K562 (cell line): ENCODE results near the gene ACSF3.
A peak's percentile ranks its signal among the peaks of the same experiment; 100 is the strongest.

Experiments used
- CEBPB ChIP-seq: fragments of 450-650 bp; IDR thresholded peaks from 2 replicates; pipeline ENCODE4 v1.6.1; 2016; ENCODE audit warnings: missing genetic modification characterization, missing compliant biosample characterization
- EP300 ChIP-seq: IDR thresholded peaks from 2 replicates; pipeline ENCODE4 v1.6.1; 2012; ENCODE audit warnings: low read length, improper control_type of control experiment
- EP400 ChIP-seq: fragments of 450-650 bp; IDR thresholded peaks from 2 replicates; pipeline ENCODE4 v1.6.1; 2017; ENCODE audit warnings: antibody characterized with exemption, mild to moderate bottlenecking, moderate library complexity
- HDGF ChIP-seq: fragments of 450-650 bp; IDR thresholded peaks from 2 replicates; pipeline ENCODE4 v1.6.1; 2016
- MAFK ChIP-seq: IDR thresholded peaks from 2 replicates; pipeline ENCODE4 v1.6.1; 2011; ENCODE audit warnings: low read length, improper control_type of control experiment
- NBN ChIP-seq: fragments of 450-650 bp; IDR thresholded peaks from 2 replicates; pipeline ENCODE4 v1.6.1; 2016; ENCODE audit warnings: low read depth, mild to moderate bottlenecking
- NONO ChIP-seq, 2 experiments: fragments of 200-400 bp in 1 of 2; fragments of 450-650 bp in 1 of 2; formaldehyde crosslinking in 1 of 2; IDR thresholded peaks; 2 replicates each; pipeline ENCODE4 v1.6.1; 2017; ENCODE audit warnings: low read depth in 2 of 2, mild to moderate bottlenecking in 2 of 2, moderate library complexity in 2 of 2, low read length in 1 of 2
- POLR2A ChIP-seq: fragments of 450-650 bp; conservative IDR thresholded peaks from 2 replicates; pipeline ENCODE4 v1.6.1; 2016
- ZNF79 ChIP-seq: fragments of 250-450 bp; sonication (Bioruptor Pico); IDR thresholded peaks from 2 replicates; pipeline ENCODE4 v1.4.0; 2020; ENCODE audit warnings: low read depth, mild to moderate bottlenecking, moderate library complexity
- TF ChIP-seq, protein P1 (sequence below): fragments of 250-450 bp; sonication (Bioruptor Pico); IDR thresholded peaks from 2 replicates; pipeline ENCODE4 v1.8.0; 2021; ENCODE audit warnings: moderate library complexity, mild to moderate bottlenecking, inconsistent platforms
- TF ChIP-seq, protein P2 (sequence below), 3 experiments: IDR thresholded peaks in 2 of 3; conservative IDR thresholded peaks in 1 of 3; 2 replicates each; pipeline ENCODE4 v1.5.1; 2011 to 2012; ENCODE audit warnings: low read length in 3 of 3, mild to moderate bottlenecking in 3 of 3, control low read depth in 2 of 3, improper control_type of control experiment in 1 of 3, inconsistent platforms in 1 of 3, low read depth in 1 of 3, mixed read lengths in 1 of 3, moderate library complexity in 1 of 3; ENCODE audit not compliant: insufficient read depth in 2 of 3
- TF ChIP-seq, protein P3 (sequence below): fragments of 250-450 bp; sonication (Bioruptor Pico); IDR thresholded peaks from 2 replicates; pipeline ENCODE4 v1.4.0; 2020; ENCODE audit warnings: mild to moderate bottlenecking, moderate library complexity
- TF ChIP-seq, protein P4 (sequence below): sonication (generic); formaldehyde crosslinking; IDR thresholded peaks from 2 replicates; pipeline ENCODE4 v1.8.0; 2022; ENCODE audit warnings: mild to moderate bottlenecking, low read depth, missing genetic modification reagents
- TF ChIP-seq, protein P5 (sequence below): sonication (generic); formaldehyde crosslinking; IDR thresholded peaks from 2 replicates; pipeline ENCODE4 v1.8.1; 2022; ENCODE audit warnings: missing genetic modification reagents

DNA sequence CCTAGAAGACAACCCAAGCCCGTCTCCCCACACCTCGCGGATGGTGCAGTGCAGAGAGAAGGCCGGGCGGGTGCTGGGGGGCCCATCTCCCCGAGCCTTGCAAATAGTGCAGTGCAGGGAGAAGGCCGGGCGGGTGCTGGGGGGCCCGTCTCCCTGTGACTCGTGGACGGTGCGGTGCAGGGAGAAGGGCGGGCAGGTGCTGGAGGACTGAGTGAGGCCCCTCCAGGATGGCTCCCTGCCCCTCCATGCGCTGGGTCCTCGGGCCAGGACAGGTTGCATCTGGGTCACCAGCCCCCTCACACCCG is 40.0 kb upstream of the ACSF3 start:
- TF ChIP-seq, protein P1, sequence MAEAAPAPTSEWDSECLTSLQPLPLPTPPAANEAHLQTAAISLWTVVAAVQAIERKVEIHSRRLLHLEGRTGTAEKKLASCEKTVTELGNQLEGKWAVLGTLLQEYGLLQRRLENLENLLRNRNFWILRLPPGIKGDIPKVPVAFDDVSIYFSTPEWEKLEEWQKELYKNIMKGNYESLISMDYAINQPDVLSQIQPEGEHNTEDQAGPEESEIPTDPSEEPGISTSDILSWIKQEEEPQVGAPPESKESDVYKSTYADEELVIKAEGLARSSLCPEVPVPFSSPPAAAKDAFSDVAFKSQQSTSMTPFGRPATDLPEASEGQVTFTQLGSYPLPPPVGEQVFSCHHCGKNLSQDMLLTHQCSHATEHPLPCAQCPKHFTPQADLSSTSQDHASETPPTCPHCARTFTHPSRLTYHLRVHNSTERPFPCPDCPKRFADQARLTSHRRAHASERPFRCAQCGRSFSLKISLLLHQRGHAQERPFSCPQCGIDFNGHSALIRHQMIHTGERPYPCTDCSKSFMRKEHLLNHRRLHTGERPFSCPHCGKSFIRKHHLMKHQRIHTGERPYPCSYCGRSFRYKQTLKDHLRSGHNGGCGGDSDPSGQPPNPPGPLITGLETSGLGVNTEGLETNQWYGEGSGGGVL (CRISPR knock-in tag) = no peak
- TF ChIP-seq, protein P2, sequence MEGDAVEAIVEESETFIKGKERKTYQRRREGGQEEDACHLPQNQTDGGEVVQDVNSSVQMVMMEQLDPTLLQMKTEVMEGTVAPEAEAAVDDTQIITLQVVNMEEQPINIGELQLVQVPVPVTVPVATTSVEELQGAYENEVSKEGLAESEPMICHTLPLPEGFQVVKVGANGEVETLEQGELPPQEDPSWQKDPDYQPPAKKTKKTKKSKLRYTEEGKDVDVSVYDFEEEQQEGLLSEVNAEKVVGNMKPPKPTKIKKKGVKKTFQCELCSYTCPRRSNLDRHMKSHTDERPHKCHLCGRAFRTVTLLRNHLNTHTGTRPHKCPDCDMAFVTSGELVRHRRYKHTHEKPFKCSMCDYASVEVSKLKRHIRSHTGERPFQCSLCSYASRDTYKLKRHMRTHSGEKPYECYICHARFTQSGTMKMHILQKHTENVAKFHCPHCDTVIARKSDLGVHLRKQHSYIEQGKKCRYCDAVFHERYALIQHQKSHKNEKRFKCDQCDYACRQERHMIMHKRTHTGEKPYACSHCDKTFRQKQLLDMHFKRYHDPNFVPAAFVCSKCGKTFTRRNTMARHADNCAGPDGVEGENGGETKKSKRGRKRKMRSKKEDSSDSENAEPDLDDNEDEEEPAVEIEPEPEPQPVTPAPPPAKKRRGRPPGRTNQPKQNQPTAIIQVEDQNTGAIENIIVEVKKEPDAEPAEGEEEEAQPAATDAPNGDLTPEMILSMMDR (IDR thresholded peaks at IDR 0.05 in 2 of 3, conservative IDR thresholded peaks at IDR 0.05 in 1 of 3; ENCODE audit: insufficient read depth in 2 of 3, low read depth in 1 of 3, low read length in 3 of 3) = 0 out of 6 replicates have a peak, but pooled peaks of 1 of the 3 experiments have one; percentile 5
- no peak for TF ChIP-seq EP300
- TF ChIP-seq POLR2A = no peak
- no peak for TF ChIP-seq ZNF79 (CRISPR knock-in tag)
- TF ChIP-seq CEBPB (tag) = no peak
- TF ChIP-seq NONO (IDR thresholded peaks at IDR 0.05; ENCODE audit: low read depth in 2 of 2, low read length in 1 of 2) = no peak
- TF ChIP-seq, protein P3, sequence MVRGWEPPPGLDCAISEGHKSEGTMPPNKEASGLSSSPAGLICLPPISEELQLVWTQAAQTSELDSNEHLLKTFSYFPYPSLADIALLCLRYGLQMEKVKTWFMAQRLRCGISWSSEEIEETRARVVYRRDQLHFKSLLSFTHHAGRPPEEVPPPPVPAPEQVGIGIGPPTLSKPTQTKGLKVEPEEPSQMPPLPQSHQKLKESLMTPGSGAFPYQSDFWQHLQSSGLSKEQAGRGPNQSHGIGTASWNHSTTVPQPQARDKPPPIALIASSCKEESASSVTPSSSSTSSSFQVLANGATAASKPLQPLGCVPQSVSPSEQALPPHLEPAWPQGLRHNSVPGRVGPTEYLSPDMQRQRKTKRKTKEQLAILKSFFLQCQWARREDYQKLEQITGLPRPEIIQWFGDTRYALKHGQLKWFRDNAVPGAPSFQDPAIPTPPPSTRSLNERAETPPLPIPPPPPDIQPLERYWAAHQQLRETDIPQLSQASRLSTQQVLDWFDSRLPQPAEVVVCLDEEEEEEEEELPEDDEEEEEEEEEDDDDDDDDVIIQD (CRISPR knock-in tag) = no peak
- TF ChIP-seq HDGF = no peak
- TF ChIP-seq, protein P4, sequence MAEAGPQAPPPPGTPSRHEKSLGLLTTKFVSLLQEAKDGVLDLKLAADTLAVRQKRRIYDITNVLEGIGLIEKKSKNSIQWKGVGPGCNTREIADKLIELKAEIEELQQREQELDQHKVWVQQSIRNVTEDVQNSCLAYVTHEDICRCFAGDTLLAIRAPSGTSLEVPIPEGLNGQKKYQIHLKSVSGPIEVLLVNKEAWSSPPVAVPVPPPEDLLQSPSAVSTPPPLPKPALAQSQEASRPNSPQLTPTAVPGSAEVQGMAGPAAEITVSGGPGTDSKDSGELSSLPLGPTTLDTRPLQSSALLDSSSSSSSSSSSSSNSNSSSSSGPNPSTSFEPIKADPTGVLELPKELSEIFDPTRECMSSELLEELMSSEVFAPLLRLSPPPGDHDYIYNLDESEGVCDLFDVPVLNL = no peak
- TF ChIP-seq, protein P5, sequence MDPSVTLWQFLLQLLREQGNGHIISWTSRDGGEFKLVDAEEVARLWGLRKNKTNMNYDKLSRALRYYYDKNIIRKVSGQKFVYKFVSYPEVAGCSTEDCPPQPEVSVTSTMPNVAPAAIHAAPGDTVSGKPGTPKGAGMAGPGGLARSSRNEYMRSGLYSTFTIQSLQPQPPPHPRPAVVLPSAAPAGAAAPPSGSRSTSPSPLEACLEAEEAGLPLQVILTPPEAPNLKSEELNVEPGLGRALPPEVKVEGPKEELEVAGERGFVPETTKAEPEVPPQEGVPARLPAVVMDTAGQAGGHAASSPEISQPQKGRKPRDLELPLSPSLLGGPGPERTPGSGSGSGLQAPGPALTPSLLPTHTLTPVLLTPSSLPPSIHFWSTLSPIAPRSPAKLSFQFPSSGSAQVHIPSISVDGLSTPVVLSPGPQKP (CRISPR knock-in tag) = no peak
- TF ChIP-seq MAFK = no peak
- no peak for TF ChIP-seq EP400
- no peak for TF ChIP-seq NBN
